ENCODE measurements around the gene SCN9A. TPM values are rescaled to one million over a fixed set of nuclear protein-coding genes. Genes with fewer than 3 reads are reported as not detected.

The SCN9A gene
- total and polyA plus RNA-seq, 8 donors, result 11.8 to 18.4 (median 13.0) TPM

GRCh38 chr2:166338831-166339339 is 36.9 kb downstream of the SCN9A start:
- no peak for DNase-seq
- no peak overlapping the region for H3K4me3 ChIP-seq
- peaks cover 0 to 7% of the 10 kb centered on the region in 2 donors for H3K4me1 ChIP-seq
- no peaks in the 10 kb centered on the region for H3K36me3 ChIP-seq
- H3K27me3 ChIP-seq, result no peaks in the 10 kb centered on the region
- intact Hi-C loops (cut with DNase I), result no loop called here
- ATAC-seq, result no peak
- no peak for TF ChIP-seq CTCF (IDR thresholded peaks at IDR 0.05)
- H3K27ac ChIP-seq, result no peak overlapping the region
- no peaks in the 10 kb centered on the region for H3K9me3 ChIP-seq

- H3K36me3 ChIP-seq, result no peaks in the 10 kb centered on the region
- TF ChIP-seq CTCF (IDR thresholded peaks at IDR 0.05), result no peak
- ATAC-seq, result no peak
- intact Hi-C loops (cut with DNase I), result no loop called here
- H3K4me1 ChIP-seq, result peaks cover 0 to 7% of the 10 kb centered on the region in 2 donors
- H3K9me3 ChIP-seq, result no peaks in the 10 kb centered on the region
- H3K4me3 ChIP-seq, result no peak overlapping the region
- H3K27me3 ChIP-seq, result no peaks in the 10 kb centered on the region
- no peak for DNase-seq
- H3K27ac ChIP-seq, result no peak overlapping the region
These were observed 37.8 kb downstream of the SCN9A start for GRCh38 chr2:166337932-166338331.

GRCh38 chr2:166335284-166335683 is 40.5 kb downstream of the SCN9A start:
- no peak for TF ChIP-seq CTCF (IDR thresholded peaks at IDR 0.05)
- H3K27me3 ChIP-seq, result no peaks in the 10 kb centered on the region
- no peaks in the 10 kb centered on the region for H3K9me3 ChIP-seq
- peaks cover 0 to 7% of the 10 kb centered on the region in 2 donors for H3K4me1 ChIP-seq
- DNase-seq (peak in 2 of 4 donors; percentile 68 to 72), ATAC-seq (no peak)
- intact Hi-C loops (cut with DNase I), result no loop called here
- H3K4me3 ChIP-seq, result no peak overlapping the region
- no peak overlapping the region for H3K27ac ChIP-seq
- no peaks in the 10 kb centered on the region for H3K36me3 ChIP-seq

GRCh38 chr2:166334805-166335204 is 40.9 kb downstream of the SCN9A start:
- DNase-seq (no peak), ATAC-seq (no peak)
- H3K4me1 ChIP-seq, result peaks cover 0 to 7% of the 10 kb centered on the region in 2 donors
- H3K36me3 ChIP-seq, result no peaks in the 10 kb centered on the region
- TF ChIP-seq CTCF (IDR thresholded peaks at IDR 0.05), result no peak
- no peaks in the 10 kb centered on the region for H3K9me3 ChIP-seq
- intact Hi-C loops (cut with DNase I), result no loop called here
- H3K4me3 ChIP-seq, result no peak overlapping the region
- H3K27me3 ChIP-seq, result no peaks in the 10 kb centered on the region
- no peak overlapping the region for H3K27ac ChIP-seq

- H3K36me3 ChIP-seq, result no peaks in the 10 kb centered on the region
- peaks cover 0 to 7% of the 10 kb centered on the region in 2 donors for H3K4me1 ChIP-seq
- no peak for DNase-seq
- H3K4me3 ChIP-seq, result no peak overlapping the region
- no peak for ATAC-seq
- H3K27ac ChIP-seq, result no peak overlapping the region
- H3K9me3 ChIP-seq, result no peaks in the 10 kb centered on the region
- intact Hi-C loops (cut with DNase I), result no loop called here
- no peaks in the 10 kb centered on the region for H3K27me3 ChIP-seq
- TF ChIP-seq CTCF (IDR thresholded peaks at IDR 0.05), result no peak
These were observed 41.9 kb downstream of the SCN9A start for GRCh38 chr2:166333801-166334200.
